NCI-H187 (cell line): ENCODE data around the gene CYB5R4.
"Not testable (repeated sequence)": the region's sequence is repeated elsewhere in the genome, so short reads cannot be mapped to it uniquely, and the experiment has no call there.

Experiments used
- DNase-seq, 2 experiments: peaks; one replicate each; lab custom pipeline; 2025; lab: John Stamatoyannopoulos, UW

CYB5R4 gene

DNA sequence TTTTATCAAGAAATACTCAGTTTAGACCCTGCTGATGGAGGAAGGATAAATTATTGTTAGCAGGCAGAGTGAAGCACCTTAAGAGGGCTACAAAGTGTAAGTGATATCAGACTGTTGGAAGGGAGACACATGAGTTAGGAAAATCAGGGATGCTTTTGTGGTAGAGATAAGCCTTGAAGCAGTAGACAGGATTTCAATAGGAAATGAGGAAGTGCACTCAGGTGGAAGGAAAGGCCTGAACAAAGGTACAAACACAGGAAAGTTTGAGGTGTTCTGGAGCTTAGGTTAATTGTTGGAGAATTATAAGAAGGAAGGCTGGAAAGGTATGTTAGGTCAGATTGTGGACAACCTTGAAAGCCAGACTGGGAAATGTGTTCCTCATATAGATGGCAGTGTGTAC, 7.6 kb downstream of the CYB5R4 start:
- no peak for DNase-seq

DNA sequence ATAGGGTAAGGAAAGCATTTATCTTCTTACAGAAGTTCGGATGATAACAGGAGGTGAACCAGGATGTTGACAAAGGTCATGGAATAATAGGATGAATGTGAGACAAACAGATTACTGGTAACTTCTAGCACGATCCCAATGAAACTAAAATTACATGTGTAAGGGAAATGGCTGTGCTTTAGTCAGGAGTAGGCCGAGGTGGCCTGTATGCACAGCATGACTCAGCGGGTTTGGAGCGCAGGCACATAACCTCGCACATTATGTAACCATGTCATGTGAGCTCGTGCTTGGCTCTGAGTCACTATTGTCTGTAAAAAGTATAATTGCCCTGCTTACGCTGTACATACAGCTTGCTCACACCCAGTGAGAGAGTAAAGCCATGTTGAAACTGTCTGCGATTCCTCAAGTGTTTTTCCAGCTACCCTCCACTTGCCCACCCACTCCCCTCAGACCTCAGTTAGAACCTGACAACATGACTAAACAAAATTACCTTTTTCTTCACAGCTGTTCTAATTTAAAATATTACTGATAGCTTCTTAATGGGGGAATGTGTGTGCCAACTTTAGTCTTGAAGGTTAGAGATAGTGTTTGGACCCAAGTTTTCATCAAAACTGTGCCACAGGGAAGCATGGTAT, 8.2 kb downstream of the CYB5R4 start:
- DNase-seq = peak in 1 of 2 experiments; percentile 9

DNA sequence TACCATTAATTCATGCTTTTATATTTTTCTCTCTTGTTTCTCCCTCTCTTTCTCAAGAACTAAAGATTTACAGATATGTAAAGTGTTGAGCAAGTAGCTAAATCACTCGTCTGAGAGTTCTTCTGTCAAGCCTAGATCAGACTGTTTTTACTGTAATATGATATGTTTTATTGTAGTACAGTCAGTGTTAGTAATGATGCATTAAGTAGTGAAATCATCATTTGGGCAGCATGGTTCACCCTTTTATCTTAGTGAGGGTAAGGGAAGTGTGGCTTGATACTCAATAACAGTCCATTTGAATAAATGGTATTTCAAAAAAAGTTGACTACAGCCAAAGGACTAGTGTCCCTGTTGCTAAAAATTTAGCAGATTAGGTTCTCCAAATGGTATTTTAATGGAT, 9.2 kb downstream of the CYB5R4 start:
- DNase-seq = no peak

DNA sequence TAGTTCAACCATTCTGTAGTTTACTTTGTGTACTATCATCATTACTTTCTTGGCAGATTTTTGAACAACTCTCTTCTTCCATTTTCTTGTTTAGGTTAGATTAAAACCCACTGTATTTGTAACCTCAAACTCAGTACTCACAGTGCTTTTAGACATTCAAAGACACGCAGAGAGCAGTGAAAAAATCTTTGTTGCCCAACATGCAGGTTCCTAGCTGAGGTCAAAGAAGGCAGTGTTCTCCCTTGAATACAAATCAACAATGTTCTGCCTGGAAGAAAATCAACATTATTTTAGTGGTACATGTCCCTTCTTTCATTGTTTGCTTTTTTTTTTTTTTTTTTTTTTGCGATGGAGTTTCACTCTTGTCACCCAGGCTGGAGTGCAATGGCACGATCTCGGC, 11.2 kb downstream of the CYB5R4 start:
- DNase-seq = no peak

DNA sequence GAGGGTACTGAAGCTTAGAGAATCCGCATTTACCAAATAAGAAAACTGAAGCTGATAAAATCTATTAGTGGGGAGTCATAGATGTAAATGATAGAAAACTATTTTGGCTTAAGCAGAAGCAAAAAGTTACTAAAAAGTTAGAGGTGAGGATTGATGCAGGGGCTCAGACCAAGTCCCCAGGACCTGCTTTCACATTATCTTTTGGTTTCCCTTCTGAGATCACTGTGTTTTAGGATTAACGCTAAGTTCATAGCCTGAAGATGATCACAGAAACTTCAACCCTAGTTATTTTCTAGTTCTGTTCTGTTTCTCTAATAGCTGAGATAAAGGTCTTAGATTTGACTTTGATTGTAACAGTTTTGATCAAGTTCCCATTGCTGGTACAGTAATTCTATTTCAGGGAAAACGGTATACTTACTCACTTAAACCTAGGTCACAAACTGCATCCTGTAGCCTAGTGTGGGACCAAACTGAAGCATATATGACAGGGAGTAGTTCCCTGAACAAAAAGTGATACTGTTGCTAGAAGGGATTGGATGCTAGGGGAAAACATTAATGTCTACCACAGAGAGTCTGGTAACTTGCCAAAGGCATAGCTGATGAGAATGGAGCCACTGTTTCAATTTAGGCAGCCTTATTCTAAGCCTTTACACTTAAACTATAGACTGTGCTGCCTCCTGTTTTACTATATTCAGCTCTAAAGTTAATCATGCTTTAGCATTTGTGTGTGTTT, 13.1 kb downstream of the CYB5R4 start:
- no peak for DNase-seq

DNA sequence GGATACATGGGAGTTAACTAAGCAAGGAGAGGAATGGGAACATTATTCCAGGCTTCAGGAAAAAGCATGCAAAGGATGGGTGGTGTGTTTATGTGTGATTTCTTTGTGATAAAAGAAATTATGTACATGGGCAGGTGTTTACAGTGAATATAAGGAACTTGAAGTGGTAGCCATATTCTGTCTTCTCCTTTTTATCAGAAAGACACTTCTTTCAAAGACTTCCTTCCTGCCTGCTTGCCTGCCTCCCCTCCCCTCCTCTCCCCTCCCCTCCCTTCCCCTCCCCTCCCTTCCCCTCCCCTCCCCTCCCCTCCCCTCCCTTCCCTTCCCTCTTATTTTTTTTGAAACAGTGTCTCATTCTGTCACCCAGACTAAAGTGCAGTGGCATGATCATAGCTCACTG, 14.4 kb downstream of the CYB5R4 start:
- no peak for DNase-seq

DNA sequence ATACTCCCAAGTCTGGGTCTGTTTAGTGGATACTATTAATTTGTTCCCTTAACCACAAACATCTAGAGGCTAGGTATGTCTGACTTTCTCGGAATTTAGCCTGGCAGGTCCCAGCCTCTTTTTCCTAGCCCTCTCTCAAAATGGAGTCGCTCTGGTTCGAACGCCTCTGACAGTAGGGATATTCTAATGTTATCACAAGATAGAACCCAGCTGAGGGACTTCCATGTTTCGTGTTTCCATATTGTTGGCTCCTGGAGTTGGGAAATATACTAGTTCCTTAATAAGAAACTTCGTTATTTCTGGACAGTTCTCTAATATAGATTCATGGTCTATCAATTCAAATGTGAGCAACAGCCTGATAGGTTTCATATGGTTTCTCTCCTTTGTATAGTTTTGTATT, 16.4 kb downstream of the CYB5R4 start:
- no peak for DNase-seq

DNA sequence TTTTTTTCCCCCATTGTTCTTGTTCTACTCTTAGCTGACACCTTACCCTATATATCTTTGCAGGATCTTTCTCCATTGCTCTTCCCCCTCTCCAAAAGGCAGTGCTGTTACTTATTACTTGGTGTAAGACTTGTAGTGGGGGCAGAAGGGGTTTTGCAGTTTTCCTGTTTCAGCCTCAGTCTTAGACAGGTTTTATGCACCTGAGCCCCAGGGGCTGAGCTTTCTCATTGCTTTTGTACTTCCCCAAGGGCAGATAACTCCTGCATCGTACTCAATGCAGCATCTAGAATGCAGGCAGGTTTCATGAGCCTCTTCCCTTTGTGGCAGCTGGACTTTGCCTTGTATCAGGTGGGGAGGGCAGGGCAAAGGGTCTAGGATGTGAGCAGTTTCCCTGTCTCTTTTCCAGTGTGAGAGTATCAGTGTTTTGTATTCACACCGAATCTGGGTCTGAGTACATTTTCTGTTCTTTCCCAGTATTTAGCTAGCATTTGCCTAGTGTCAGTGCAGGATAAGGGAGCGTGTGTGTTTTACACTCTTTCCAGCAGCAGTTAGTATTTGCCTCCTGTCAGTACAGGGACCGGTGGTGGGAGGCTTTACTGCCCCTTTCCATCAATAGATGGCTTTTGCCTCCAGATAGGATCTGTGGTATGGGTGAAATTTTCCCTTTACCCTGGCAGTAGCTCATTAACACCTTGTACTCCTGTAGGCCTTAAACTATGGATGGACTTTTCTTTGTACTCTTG, 19.6 kb downstream of the CYB5R4 start:
- no peak for DNase-seq

DNA sequence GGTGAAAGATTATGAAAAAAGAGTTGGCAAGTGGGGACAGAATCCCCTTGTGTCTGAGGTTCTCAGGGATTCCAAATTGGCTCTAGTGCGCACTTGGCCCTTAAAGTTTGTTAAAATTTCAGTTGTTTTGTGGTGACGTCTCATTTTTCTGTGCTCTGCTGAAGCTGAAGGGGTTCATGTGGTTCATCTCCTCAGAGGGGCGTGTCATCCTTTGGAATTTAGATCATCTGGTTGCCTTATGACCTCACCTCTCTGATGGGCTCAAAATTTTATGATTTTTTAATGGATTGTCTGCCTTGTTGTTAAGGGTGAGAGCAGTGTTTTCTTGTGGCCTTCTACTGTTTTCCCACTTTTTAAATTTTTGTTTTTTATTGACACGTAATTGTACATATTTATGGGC, 20.3 kb downstream of the CYB5R4 start:
- DNase-seq = no peak

DNA sequence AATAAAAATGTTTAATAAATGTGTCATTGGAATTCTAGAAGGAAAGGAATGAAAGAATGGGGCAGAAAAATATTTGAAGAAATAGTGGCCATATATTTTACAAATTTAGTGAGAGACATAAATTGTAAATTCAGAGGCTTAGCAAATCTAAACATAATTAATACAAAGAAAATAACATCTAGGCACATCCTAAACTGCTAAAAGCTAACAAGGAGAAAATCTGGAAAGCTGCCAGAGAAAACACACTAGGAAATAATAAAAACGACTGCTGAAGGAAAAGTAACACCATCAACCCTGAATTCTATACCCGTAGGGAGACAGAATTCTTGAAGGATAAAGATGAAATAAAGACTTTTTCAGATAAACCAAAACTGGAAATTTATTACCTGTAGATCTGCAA, 23.8 kb downstream of the CYB5R4 start:
- DNase-seq = no peak

DNA sequence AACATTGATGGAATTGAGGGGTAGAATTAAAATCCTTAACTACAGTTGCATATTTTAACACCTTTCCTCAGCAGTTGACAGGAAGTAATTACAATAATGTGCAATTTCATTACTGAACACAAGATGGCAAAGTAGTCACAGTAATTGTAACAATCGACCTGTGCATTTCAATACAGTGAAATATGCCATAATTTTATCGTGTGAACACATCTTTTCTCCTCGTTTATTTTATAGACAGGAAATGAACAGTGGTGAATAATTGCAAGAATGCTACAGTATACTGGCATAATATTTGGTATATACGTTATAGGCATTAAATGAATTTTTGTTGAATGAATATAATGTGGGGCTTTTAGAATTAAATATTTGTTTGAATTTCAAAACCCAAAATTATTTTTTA, 25.0 kb downstream of the CYB5R4 start:
- no peak for DNase-seq

DNA sequence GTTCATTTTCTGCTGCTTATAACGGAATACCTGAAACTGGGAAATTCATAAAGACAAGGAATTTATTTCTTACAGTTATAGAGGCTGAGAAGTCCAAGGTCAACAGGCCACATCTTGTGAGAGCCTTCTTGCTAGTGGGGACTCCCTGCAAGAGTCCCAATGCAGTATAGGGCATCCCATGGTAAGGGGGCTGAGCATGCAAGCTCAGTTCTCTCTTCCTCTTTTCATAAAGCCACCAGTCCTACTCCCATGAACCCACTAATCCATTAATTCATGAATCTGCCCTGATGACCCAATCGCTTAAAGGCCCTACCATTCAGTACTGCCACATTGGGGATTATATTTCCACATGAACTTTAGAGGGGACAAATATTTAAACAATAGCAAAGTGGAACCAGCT, 26.5 kb downstream of the CYB5R4 start:
- no peak for DNase-seq

DNA sequence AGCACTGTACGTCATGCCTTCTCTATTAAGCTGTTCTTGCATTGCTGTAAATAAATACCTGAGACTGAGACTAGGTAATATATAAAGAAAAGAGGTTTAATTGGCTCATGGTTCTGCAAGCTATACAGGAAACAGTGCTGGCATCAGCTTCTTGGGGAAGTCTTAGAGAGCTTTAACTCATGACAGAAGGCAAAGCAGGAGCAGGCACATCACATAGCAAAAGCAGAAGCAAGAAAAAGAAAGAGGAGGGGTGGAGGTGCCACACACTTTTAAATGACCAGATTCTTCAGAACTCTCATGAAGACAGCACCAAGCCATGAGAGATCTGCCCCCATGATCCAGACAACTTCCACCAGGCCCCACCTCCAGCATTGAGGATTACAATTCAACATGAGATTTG, 30.1 kb downstream of the CYB5R4 start:
- no peak for DNase-seq

DNA sequence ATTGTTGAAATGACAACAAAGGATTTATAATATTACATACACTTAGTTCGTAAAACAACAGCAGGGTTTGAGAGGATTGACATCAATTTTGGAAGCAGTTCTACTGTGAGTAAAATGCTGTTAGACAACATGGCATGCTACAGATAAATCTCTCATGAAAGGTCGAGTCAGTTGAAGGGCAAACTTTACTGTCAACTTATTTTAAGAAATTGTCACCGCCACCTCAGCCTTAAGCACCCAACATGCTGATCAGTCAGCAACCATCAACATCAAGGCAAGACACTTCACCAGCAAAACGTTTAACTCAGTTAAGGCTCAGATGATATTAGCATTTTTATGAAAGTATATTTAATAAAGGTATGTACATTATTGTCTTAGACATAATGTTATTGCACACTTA, 31.0 kb downstream of the CYB5R4 start:
- DNase-seq = no peak

DNA sequence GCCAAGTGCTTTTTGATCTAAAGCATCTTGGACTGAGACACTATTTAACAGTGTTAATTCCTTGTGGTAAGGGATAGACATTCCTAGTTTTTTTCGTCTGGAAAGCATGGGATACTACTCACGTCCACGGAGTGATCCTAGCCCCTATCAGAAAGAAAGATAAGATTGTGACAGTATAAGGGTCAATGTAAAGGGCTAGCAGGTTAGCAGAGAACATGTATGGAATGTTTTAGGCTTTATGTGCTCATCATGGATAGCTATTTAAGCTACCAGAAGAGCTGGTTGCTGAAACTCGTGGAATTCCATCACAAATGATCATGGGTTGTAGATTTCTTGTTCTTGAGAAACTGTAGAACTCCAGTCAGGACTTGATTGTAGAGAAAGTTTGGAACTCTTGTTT, 32.1 kb downstream of the CYB5R4 start:
- no peak for DNase-seq

DNA sequence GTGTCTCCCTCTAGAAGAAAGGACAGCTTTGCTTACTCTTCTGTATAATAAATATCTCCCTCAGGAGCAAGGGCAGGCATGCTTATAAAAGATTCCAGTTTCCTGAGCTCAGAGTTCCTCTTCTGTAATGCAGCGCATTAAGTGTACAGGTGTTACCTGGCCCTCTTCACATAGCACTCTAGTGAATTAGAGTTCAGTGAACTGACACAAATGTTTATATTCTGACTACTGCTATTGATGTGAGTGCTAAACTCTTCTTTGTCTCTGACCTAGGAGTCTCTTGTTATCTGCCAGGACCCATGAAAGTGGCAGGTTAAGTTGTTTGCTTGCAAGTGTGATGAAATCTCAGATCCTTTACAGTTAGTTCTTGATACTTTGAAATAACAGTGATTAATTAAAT, 33.5 kb downstream of the CYB5R4 start:
- peak in 1 of 2 experiments; percentile 58 for DNase-seq

DNA sequence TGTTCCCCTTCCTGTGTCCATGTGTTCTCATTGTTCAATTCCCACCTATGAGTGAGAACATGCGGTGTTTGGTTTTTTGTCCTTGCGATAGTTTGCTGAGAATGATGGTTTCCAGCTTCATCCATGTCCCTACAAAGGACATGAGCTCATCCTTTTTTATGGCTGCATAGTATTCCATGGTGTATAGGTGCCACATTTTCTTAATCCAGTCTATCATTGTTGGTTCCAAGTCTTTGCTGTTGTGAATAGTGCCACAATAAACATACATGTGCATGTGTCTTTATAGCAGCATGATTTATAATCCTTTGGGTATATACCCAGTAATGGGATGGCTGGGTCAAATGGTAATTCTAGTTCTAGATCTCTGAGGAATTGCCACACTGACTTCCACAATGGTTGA, 37.6 kb downstream of the CYB5R4 start:
- not testable (repeated sequence) for DNase-seq

DNA sequence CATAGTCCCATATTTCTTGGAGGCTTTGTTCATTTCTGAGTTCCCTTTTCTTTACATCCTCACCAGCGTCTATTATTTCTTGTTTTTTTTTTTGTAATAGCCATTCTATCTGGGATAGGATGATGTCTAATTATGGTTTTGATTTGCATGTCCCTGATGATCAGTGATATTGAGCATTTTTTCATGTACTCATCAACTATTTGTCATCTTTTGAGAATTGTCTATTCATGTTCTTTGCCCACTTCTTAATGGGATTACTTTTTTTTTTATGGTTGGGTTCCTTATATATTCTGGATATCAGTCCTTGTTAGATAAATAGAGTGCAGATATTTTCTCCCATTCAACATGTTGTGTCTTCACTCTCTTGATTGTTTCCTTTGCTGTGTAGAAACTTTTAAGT, 42.1 kb downstream of the CYB5R4 start:
- no peak for DNase-seq

DNA sequence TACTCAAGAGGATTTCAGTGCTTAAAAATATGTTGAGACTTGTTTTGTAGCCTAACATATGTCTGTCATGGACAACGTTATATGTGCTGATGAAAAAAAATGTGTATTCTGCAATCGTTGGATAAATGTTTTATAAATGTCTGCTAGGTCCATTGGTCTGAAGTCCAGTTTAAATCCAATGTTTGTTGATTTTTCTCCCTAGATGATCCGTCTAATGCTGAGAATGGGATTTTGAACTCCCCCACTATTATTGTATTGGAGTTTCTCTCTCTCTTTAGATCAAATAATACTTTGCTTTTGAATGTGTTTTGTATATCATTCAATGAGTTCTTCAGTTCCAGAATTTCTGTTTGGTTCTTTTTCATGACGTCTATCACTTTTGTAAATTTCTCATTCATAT, 44.9 kb downstream of the CYB5R4 start:
- DNase-seq = no peak

DNA sequence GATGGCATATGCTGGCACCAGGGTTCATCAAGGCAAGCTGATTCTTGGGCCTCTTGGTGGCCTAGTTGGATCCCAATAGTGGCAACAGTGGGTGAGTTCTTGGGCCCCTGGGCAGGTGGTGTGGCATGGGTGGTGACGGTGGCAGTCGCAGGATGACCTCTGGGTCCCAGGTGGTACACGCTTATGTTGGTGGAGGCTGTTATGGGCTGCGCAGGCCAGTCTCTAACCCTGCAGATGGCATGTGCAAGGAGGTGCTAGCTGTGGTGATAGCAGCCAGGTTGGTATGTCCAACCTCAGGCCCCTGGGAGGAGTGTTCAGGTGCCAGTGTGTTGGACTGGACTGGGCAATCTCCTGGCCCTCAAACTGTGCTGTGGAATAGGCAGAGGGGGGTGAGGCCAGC, 46.2 kb downstream of the CYB5R4 start:
- no peak for DNase-seq

DNA sequence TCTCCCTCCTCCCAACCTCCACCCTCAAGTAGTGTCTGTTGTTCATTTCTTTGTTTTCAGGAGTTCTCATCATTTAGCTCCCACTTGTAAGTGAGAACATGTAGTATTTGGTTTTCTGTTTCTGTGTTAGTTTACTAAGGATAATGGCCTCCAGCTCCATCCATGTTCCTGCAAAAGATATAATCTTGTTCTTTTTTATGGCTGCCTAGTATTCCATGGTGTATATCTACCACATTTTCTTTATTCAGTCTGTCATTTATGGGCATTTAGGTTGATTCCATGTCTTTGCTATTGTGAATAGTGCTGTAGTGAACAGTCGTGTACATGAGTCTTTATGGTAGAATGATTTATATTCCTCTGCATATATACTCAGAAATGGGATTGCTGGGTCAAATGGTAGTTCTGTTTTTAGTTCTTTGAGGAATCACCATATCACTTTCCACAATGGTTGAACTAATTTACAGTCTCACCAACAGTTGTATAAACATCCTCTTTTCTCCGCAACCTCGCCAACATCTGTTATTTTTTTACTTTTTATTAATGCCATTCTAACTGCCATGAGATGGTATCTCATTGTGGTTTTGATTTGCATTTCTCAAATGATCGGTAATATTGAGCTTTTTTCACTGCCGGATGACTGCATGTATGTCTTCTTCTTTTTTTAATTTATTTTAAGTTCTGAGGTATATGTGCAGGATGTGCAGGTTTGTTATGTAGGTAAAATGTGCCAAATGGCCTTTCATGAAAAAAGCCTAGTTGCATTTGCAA, 48.3 kb downstream of the CYB5R4 start:
- DNase-seq = not testable (repeated sequence)

DNA sequence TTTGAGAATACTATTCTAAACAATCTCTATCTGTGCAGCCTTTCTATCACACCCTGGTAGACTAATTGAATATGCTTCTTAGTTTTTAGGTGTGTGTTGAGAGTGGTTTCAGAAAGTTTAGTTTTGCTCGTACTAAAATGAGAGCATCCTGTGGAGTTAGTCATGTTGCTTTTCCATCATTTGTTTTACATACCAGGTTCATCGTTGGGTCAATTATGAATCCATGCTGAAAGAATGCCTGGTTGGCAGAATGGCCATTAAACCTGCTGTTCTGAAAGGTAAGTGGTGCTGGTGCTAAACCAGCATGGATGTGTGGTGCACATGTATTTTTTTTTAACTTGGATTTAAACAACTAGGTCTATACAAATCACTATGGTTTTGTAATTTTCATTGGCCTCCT, 49.3 kb downstream of the CYB5R4 start:
- no peak for DNase-seq

DNA sequence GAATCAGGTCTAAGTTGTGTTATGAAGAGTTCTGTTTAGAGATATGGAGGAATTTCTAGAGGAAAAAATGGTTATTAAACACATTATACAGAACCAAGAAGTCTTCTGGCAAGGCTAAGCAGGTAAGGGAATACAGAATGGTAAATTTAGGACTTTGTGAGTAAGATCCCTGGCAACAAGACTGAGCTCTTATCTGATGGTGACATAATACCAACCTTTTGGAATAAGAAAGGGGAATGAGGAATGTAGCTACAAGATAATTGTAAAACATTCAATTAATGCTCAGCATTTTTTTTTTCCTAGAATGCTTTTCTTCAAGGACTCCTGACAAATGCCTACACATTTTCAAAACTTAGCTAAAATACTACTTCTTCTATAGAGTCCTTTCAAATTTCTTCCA, 51.8 kb downstream of the CYB5R4 start:
- DNase-seq = no peak
